Keratinocyte (primary cell): ENCODE results near the gene HS3ST3B1. TPM values are rescaled to one million over a fixed set of nuclear protein-coding genes. Genes with fewer than 3 reads are reported as not detected.

Experiments used
- DNase-seq: peaks from one replicate; pipeline ENCODE4 v3.0.0-alpha.2; 2011; ENCODE audit warnings: low read depth, missing footprints, low spot score
- FAIRE-seq: peaks from 2 replicates; lab custom pipeline; 2011; peaks lifted over from hg19 to GRCh38; lab: Jason Lieb, UNC
- H2AFZ ChIP-seq: 2 replicates; pipeline ENCODE4 v1.6.0; 2012; ENCODE audit warnings: low read length, control low read depth, inconsistent platforms; ENCODE audit not compliant: control insufficient read depth
- H3K27ac ChIP-seq: 2 replicates; pipeline ENCODE4 v1.5.1; 2011; ENCODE audit warnings: low read length; ENCODE audit not compliant: control insufficient read depth, insufficient read depth
- H3K27me3 ChIP-seq: 3 replicates; pipeline ENCODE4 v1.6.0; 2011; ENCODE audit warnings: low read length; ENCODE audit not compliant: control insufficient read depth, insufficient read depth; ENCODE audit errors: extremely low read depth
- H3K36me3 ChIP-seq, 2 experiments: 2 replicates in 1 of 2; 3 replicates in 1 of 2; pipeline ENCODE4 v1.5.1; 2011; ENCODE audit warnings: low read length in 2 of 2, mild to moderate bottlenecking in 1 of 2; ENCODE audit not compliant: control insufficient read depth in 2 of 2, insufficient read depth in 2 of 2; ENCODE audit errors: extremely low read depth in 1 of 2
- H3K4me1 ChIP-seq: 3 replicates; pipeline ENCODE4 v1.5.1; 2011; ENCODE audit warnings: low read length; ENCODE audit not compliant: control insufficient read depth, insufficient read depth; ENCODE audit errors: extremely low read depth
- H3K4me2 ChIP-seq: 3 replicates; pipeline ENCODE4 v1.6.0; 2011; ENCODE audit warnings: low read depth, low read length; ENCODE audit not compliant: control insufficient read depth, insufficient read depth; ENCODE audit errors: extremely low read depth
- H3K4me3 ChIP-seq, 3 experiments: fragments of 200-600 bp in 1 of 3; sonication (generic) in 1 of 3; 2 replicates in 2 of 3; 3 replicates in 1 of 3; pipeline ENCODE4 v1.5.1; 2011 to 2016; ENCODE audit warnings: low read length in 3 of 3, mild to moderate bottlenecking in 3 of 3, control low read depth in 2 of 3, inconsistent platforms in 1 of 3, low read depth in 1 of 3, mixed read lengths in 1 of 3, mixed run types in 1 of 3, moderate library complexity in 1 of 3; ENCODE audit not compliant: control insufficient read depth in 2 of 3, insufficient read depth in 2 of 3; ENCODE audit errors: extremely low read depth in 1 of 3
- H3K79me2 ChIP-seq: 2 replicates; pipeline ENCODE4 v1.6.0; 2012; ENCODE audit warnings: low read length; ENCODE audit not compliant: control insufficient read depth, insufficient read depth
- H3K9ac ChIP-seq: 3 replicates; pipeline ENCODE4 v1.6.0; 2011; ENCODE audit warnings: low read length; ENCODE audit not compliant: control insufficient read depth, insufficient read depth; ENCODE audit errors: extremely low read depth
- H3K9me1 ChIP-seq: 3 replicates; pipeline ENCODE4 v1.6.0; 2011; ENCODE audit warnings: low read length; ENCODE audit not compliant: control insufficient read depth, insufficient read depth; ENCODE audit errors: extremely low read depth
- H3K9me3 ChIP-seq: 2 replicates; pipeline ENCODE4 v1.5.1; 2012; ENCODE audit warnings: low read depth, low read length; ENCODE audit not compliant: control insufficient read depth
- H4K20me1 ChIP-seq: 3 replicates; pipeline ENCODE4 v1.6.0; 2011; ENCODE audit warnings: low read length; ENCODE audit not compliant: control insufficient read depth, insufficient read depth; ENCODE audit errors: extremely low read depth
- EZH2 ChIP-seq: IDR thresholded peaks from one replicate; pipeline ENCODE4 v1.6.1; 2012; ENCODE audit warnings: inconsistent platforms, mild to moderate bottlenecking, low read length, moderate library complexity
- dilution Hi-C: fragments of 300-500 bp; cut with MboI; formaldehyde crosslinking; loops from one replicate; pipeline ENCODE4 v1.7.0; 2020; ENCODE audit warnings: low sequenced_read_pairs; ENCODE audit not compliant: extremely low pct_ligation_motif_present
- polyA plus RNA-seq, 5 experiments: library from polyadenylated mRNA; depleted of rRNA in 3 of 5; stranded (reverse) in 3 of 5; stranded (forward) in 1 of 5; unstranded in 1 of 5; fragments of >200 nt; gene quantifications; 1 replicate in 1 of 5; 2 replicates in 3 of 5; 3 replicates in 1 of 5; pipeline versions ENCODE4 v1.2.1 to v1.2.3, GENCODE V29; 2011 to 2012; ENCODE audit warnings: missing spikeins in 2 of 5, low read depth in 1 of 5, low replicate concordance in 1 of 5
- TF ChIP-seq, protein P1 (sequence below), 3 experiments: IDR thresholded peaks in 1 of 3; conservative IDR thresholded peaks in 1 of 3; optimal IDR thresholded peaks in 1 of 3; 2 replicates in 2 of 3; 3 replicates in 1 of 3; pipeline versions ENCODE3 to v1.5.1; 2011; ENCODE audit warnings: low read length in 3 of 3, mild to moderate bottlenecking in 3 of 3, moderate library complexity in 2 of 3, control low read depth in 1 of 3, inconsistent platforms in 1 of 3; ENCODE audit not compliant: insufficient read depth in 2 of 3; ENCODE audit errors: extremely low read depth in 1 of 3

HS3ST3B1 gene
- polyA plus RNA-seq, 1 donor (not counting 4 experiments of a cell fraction or from before 2014, with no cell fraction given), result 3.9 TPM

DNA sequence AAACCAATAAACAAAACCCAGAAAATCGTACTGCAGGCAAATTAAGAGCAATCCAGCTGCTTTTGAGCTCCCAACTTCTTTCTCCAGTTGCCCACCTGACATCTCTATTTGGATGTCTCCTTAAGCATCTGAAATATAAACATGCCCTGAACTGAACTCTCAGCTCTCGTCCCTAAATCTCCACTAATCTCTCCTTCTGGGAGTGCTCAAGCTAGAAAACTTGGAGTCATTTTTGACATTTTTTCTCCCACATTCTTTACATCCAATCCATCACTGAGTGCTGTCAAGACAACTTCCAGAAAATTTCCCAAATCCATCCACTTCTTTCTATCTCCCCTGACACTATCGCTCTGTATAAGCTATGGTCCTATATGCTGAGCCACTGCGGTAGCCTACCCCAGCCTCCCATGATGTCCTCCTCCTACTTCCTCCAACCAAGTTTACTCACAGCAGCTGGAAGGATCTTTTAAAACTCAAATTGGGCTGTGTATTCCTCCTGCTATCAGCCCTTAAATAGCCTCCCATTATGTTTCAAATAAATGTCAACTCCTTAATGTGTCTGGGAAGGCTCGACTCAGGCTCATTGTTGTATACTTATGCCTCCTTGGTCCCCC, 53.1 kb downstream of the HS3ST3B1 start:
- FAIRE-seq (no peak), DNase-seq (no peak)
- TF ChIP-seq, protein P1, sequence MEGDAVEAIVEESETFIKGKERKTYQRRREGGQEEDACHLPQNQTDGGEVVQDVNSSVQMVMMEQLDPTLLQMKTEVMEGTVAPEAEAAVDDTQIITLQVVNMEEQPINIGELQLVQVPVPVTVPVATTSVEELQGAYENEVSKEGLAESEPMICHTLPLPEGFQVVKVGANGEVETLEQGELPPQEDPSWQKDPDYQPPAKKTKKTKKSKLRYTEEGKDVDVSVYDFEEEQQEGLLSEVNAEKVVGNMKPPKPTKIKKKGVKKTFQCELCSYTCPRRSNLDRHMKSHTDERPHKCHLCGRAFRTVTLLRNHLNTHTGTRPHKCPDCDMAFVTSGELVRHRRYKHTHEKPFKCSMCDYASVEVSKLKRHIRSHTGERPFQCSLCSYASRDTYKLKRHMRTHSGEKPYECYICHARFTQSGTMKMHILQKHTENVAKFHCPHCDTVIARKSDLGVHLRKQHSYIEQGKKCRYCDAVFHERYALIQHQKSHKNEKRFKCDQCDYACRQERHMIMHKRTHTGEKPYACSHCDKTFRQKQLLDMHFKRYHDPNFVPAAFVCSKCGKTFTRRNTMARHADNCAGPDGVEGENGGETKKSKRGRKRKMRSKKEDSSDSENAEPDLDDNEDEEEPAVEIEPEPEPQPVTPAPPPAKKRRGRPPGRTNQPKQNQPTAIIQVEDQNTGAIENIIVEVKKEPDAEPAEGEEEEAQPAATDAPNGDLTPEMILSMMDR (optimal IDR thresholded peaks at IDR 0.05 in 1 of 3, IDR thresholded peaks at IDR 0.05 in 1 of 3, conservative IDR thresholded peaks at IDR 0.05 in 1 of 3; ENCODE audit: extremely low read depth in 1 of 3, insufficient read depth in 2 of 3, low read length in 3 of 3), result no peak
- no peak for TF ChIP-seq EZH2
- Histone ChIP-seq H3K4me1 (no peaks in the 10 kb centered on the region), H3K4me3 (no peak overlapping the region), H4K20me1 (no peaks in the 10 kb centered on the region), H3K27me3 (no peaks in the 10 kb centered on the region), H3K4me2 (no peak overlapping the region), H3K36me3 (no peaks in the 10 kb centered on the region), H3K9me3 (no peaks in the 10 kb centered on the region), H3K27ac (no peak overlapping the region), H2AFZ (no peak overlapping the region), H3K9me1 (no peaks in the 10 kb centered on the region), H3K9ac (no peak overlapping the region), H3K79me2 (no peaks in the 10 kb centered on the region)
- dilution Hi-C loops, result no loop called here

- H2AFZ ChIP-seq, result no peak overlapping the region
- no peaks in the 10 kb centered on the region for H3K9me3 ChIP-seq
- no peaks in the 10 kb centered on the region for H3K79me2 ChIP-seq
- no peak overlapping the region for H3K9ac ChIP-seq
- H3K4me2 ChIP-seq, result no peak overlapping the region
- no peak overlapping the region for H3K27ac ChIP-seq
- H3K4me3 ChIP-seq, result no peak overlapping the region
- H3K27me3 ChIP-seq, result no peaks in the 10 kb centered on the region
- H4K20me1 ChIP-seq, result no peaks in the 10 kb centered on the region
- no peaks in the 10 kb centered on the region for H3K4me1 ChIP-seq
- TF ChIP-seq, protein P1 (optimal IDR thresholded peaks at IDR 0.05 in 1 of 3, IDR thresholded peaks at IDR 0.05 in 1 of 3, conservative IDR thresholded peaks at IDR 0.05 in 1 of 3; ENCODE audit: extremely low read depth in 1 of 3, insufficient read depth in 2 of 3, low read length in 3 of 3), result no peak
- no peak for TF ChIP-seq EZH2
- dilution Hi-C loops, result no loop called here
- H3K36me3 ChIP-seq, result no peaks in the 10 kb centered on the region
- DNase-seq, result no peak
- H3K9me1 ChIP-seq, result no peaks in the 10 kb centered on the region
- FAIRE-seq, result no peak
Observed at GRCh38 chr17:14354807-14355206, 53.9 kb downstream of the HS3ST3B1 start.
